HTR-8/SVneo (cell line): Measurements from ENCODE around the gene TOP1.
"Not testable (repeated sequence)": the region's sequence is repeated elsewhere in the genome, so short reads cannot be mapped to it uniquely, and the experiment has no call there.

Source experiments
- DNase-seq: peaks from one replicate; pipeline ENCODE4 v3.0.0; 2011; ENCODE audit warnings: low spot score, mixed read lengths; ENCODE audit not compliant: insufficient read length
- FAIRE-seq: peaks from 2 replicates; lab custom pipeline; 2011; peaks lifted over from hg19 to GRCh38; lab: Jason Lieb, UNC

Gene TOP1

DNA sequence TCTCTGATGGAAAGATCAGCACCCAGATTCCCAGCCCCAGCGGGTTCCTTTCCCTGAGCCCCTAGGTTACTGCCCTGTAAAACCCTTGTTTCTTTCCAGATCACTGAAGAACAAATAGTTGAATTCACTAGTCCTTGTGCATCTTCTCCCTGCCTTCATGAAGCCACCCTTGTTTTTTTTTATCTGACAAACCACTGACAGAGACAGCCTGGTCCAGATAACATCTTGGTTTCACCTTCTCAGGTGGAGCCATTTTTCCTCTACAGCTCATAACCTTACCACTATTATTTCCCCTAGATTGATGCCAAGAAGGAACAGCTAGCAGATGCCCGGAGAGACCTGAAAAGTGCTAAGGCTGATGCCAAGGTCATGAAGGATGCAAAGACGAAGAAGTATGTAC is 92.8 kb downstream of the TOP1 start:
- no peak for DNase-seq
- peak; percentile 54 for FAIRE-seq

DNA sequence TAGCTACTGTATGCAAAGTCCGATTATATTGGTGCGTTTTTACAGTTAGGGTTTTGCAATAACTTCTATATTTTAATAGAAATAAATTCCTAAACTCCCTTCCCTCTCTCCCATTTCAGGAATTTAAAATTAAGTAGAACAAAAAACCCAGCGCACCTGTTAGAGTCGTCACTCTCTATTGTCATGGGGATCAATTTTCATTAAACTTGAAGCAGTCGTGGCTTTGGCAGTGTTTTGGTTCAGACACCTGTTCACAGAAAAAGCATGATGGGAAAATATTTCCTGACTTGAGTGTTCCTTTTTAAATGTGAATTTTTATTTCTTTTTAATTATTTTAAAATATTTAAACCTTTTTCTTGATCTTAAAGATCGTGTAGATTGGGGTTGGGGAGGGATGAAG is 95.0 kb downstream of the TOP1 start:
- FAIRE-seq, result no peak

DNA sequence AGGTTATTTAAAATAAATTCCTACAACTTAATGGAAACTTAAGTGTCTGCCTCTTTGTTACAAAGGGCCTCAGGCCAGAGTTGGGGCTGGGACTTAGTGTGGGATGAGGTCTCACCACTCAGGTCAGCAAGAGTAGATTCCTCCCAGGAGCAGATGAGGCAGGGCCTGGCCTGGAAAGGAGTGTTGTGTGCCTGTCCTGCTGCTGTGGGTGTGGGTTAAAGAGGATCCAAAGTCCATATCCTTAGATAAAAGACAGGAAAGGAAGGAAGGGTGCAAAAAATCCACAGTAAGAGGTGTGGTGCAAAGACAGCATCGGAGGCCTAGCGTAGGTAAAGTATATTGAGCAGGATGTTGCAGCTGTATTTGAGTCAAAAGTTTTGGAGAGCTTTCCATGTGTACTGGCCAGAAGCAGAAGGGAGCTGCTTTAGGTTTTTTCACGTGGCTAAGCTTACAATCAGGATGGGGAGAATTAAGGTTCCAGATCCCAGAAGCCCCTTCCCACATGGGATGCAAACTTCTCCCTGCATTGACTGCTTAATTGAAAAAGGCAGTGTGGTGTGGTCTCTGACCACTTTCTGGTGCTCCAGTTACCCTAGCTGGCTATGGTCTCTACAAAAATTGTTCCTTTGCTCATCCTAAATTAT is 96.0 kb downstream of the TOP1 start:
- DNase-seq (no peak), FAIRE-seq (no peak)

More for the DNA sequence above, 95.0 kb downstream of the TOP1 start:
- DNase-seq, result no peak

- FAIRE-seq (no peak), DNase-seq (no peak)
These were observed 97.2 kb downstream of the TOP1 start for GRCh38 chr20:41125530-41126457.

DNA sequence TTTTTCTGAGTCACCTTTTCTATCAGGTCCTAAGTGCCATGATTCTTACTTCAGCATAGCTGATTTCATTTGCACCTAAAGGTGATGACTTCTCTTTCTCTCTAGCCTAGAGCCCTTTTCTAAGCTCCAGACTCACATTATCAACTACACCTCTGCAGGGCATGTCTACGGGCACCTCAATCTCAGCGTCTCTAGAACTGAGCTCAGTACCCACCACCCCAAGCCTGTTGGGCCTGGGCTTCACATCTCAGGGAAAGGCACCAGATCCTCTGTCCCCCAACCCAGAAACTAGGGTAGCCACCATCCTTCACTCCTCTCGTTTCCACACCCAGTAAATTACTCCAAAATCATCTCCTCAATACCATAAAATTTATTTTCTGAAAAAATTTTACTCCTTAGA is 98.1 kb downstream of the TOP1 start:
- no peak for DNase-seq
- no peak for FAIRE-seq

- FAIRE-seq, DNase-seq: not testable (repeated sequence)
These were observed 99.7 kb downstream of the TOP1 start for GRCh38 chr20:41128317-41128716.

DNA sequence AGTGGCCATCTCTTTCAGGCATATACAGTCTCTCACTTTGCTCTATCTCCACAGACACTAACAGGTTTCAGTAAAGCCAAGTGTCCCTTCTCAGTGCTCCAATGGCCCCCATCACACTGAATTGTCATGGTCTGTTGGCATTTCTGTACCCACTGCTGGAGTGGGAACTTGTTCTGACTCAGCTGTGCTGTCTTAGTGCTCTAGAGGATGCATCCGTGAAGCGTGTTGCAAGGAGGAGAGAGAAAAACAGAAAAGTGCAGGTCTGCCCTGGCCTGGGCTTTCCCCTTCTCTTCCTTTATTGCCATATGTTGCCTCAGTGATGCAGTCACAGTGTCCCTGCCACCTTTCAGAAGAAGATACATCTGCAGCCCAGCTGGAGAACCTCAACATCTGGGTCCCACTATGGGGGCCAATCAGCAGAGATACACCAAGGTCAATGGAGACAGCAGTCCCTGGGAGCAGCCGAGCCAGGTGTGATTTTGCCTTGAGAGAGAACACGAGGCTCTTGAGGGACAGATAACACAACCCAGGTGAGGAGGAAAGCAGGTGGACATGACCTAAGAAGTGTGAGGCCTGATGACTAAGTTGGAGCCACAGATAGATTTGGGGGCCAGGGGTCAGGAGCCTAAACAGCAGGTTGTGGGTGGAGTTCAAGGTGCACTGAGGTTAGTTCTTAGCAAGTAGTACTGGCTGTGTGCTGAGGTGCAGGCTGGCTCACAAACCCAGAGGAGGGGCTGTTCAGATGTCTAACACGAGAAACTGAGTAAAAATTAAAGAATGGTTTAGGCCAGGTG is 103.2 kb downstream of the TOP1 start:
- no peak for FAIRE-seq
- no peak for DNase-seq

DNA sequence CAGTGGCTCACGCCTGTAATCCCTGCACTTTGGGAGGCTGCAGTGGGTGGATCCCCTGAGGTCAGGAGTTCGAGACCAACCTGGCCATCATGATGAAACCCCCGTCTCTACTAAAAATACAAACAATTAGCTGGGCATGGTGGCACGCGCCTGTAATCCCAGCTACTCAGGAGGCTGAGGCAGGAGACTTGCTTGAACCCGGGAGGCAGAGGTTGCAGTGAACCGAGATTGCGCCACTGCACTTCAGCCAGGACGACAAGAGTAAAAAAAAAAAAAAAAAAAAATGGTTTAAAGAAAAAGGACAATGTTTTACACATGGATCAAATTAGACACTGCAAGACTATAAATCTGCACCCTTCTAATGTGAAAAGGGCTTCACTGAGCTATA is 103.8 kb downstream of the TOP1 start:
- DNase-seq, result not testable (repeated sequence)

GRCh38 chr20:41133709-41134361 is 105.2 kb downstream of the TOP1 start:
- peak; percentile 4 for FAIRE-seq
- DNase-seq, result no peak

More for the DNA sequence above, 103.8 kb downstream of the TOP1 start:
- not testable (repeated sequence) for FAIRE-seq

DNA sequence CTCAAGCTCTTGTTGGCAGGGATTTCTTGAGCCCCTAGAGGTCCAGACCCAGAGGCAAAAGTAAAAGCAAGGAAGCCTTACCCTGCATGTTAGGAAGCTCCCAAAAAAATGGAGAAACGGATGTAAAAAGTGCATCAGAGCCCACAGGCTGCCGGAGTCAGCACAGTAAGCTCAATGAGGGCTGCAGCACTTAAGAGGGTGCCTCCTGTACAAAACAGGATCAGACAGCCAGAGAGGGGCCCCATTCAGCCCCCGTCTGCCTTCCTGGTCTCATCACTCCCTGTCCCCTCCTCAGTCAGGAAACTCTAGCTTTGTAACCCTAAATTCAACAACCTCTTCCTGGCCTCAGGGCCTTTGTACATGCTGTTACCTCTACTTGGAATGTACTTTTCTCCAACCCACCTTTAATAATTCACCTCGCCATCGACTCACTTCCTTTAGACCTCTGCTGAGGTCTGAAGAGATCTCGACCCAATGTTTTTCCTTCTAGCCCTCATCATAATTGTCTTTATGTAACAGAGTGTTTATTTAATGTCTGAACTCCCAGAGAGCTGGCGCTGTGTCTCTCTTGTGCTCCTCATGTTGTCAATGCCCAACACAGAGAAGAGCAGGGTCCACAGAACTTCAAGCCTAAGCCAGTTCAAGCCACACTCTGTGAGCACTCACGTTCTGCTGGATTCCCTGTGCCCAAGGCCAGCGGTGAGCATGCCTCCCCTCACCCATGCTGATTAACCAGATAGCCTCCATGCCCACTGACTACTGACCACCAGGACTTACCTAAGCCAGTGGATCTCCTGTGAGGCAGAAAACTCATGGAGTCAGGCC is 106.0 kb downstream of the TOP1 start:
- no peak for DNase-seq
- FAIRE-seq, result no peak

- peak; percentile 96 for FAIRE-seq
- DNase-seq, result peak; percentile 88
These were observed 106.7 kb downstream of the TOP1 start for GRCh38 chr20:41135187-41135887.

GRCh38 chr20:41135888-41136679 is 107.5 kb downstream of the TOP1 start:
- FAIRE-seq (no peak), DNase-seq (no peak)

GRCh38 chr20:41136680-41137613 is 108.3 kb downstream of the TOP1 start, which contains the start of gene PLCG1:
PLCG1 (plus strand) TSS chr20:41137543; CDS start chr20:41137642, 99 bp downstream.
- DNase-seq, result peak; percentile 98
- peak; percentile 95 for FAIRE-seq

DNA sequence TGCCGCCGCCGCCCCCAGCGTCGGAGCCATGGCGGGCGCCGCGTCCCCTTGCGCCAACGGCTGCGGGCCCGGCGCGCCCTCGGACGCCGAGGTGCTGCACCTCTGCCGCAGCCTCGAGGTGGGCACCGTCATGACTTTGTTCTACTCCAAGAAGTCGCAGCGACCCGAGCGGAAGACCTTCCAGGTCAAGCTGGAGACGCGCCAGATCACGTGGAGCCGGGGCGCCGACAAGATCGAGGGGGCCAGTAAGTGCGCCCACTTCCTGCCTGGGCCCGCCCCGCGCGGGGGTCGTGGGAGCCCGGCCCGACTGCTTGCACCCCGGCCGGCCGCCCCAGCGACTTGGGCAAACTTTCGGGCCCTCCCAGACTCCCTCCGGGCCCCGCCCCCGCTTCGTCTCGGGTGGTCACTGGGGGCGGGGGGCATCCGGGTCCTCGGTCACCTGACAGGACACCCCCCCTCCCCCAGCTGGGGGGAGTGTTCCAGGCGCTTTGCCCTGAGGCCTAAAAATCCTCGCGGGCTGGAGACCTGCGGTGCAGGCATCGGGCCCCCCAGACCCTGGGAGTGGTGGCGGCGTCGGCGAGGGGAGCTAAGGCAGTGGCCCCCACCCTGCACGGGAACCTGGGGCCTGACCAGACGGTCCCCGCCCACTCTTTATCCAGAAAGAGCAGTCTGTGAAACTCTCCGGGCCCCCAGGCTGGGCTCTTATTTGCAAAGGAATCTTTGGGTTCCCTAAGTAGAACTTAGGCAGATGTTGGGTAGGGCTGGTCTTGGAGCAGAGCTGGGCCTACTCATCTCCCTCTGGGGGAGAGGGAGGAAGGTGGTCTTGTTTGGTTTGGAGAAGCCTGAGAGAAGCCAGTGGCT is 109.2 kb downstream of the TOP1 start:
- DNase-seq, result peak; percentile 95
- peak; percentile 49 for FAIRE-seq

DNA sequence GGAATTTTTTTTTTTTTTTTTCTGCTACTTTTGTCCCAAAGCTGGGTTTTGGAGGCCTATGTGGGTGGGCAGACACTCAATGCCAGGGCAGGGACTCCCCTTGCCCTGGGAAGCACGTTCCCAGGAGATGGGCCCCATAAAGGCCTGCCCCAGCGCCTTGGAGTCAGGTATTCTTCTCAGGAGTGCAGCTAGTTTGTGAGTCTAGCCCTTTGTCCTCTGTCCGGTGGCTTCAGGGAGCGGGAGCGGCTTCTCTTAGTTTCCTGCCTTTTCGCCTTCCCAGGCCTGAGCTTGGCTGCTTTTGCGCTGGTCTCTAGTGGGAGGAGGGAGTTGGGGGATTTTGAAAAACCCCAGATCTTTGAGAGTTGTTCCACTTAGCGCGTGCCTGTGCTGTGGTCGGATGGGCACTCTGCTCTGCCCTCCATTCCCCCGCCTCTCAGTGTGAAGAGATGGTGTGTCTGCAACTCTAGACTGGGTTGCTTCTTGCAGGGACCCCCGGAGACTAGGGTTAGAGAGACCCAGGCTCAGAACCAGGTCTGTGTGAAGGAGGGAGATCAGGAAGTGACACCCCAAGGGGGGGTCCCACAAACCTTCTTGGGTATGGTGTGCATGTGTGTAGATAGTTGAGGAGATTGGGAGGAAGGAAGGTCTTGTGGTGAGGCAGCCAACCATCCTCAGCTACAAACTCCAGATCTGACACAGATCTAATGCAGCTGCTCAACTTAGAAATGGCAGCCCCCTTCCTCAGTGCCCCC is 110.0 kb downstream of the TOP1 start:
- FAIRE-seq (no peak), DNase-seq (no peak)
